GM23338 (cell line): Measurements from ENCODE around the gene GEMIN8. TPM values are rescaled to one million over a fixed set of nuclear protein-coding genes. Genes with fewer than 3 reads are reported as not detected.
A peak's percentile ranks its signal among the peaks of the same experiment; 100 is the strongest.

Experiments used
- ATAC-seq: fragments of 200-7000 bp; cut with Tn5 transposase; 3 replicates; pipeline ENCODE4 v1.9.1; 2020
- DNase-seq: peaks from one replicate; pipeline ENCODE4 v3.0.0-alpha.2; 2015; ENCODE audit warnings: low spot score
- H2AFZ ChIP-seq: fragments of 200-600 bp; sonication (generic); 2 replicates; pipeline ENCODE4 v1.8.0; 2016; ENCODE audit warnings: antibody characterized with exemption, mild to moderate bottlenecking, moderate library complexity
- H3F3A ChIP-seq: fragments of 200-600 bp; sonication (generic); replicated peaks from 2 replicates; pipeline ENCODE4 v1.8.0; 2017; ENCODE audit warnings: antibody characterized with exemption, mixed run types, low read depth
- H3K27ac ChIP-seq: fragments of 200-600 bp; sonication (generic); 2 replicates; pipeline ENCODE4 v1.6.1; 2016; ENCODE audit warnings: low read depth
- H3K27me3 ChIP-seq: fragments of 200-600 bp; sonication (generic); 2 replicates; pipeline ENCODE4 v1.8.0; 2016; ENCODE audit warnings: mild to moderate bottlenecking, mixed run types, moderate library complexity; ENCODE audit not compliant: insufficient read depth
- H3K36me3 ChIP-seq: fragments of 200-600 bp; sonication (generic); 2 replicates; pipeline ENCODE4 v1.8.0; 2016; ENCODE audit warnings: mild to moderate bottlenecking; ENCODE audit not compliant: insufficient read depth
- H3K4me1 ChIP-seq: fragments of 200-600 bp; sonication (generic); 2 replicates; pipeline ENCODE4 v1.8.0; 2016; ENCODE audit warnings: mild to moderate bottlenecking, moderate library complexity; ENCODE audit not compliant: insufficient read depth
- H3K4me2 ChIP-seq: fragments of 200-600 bp; sonication (generic); 2 replicates; pipeline ENCODE4 v1.7.1; 2017; ENCODE audit warnings: mixed run types
- H3K4me3 ChIP-seq: fragments of 200-600 bp; sonication (generic); 2 replicates; pipeline ENCODE4 v1.6.1; 2016; ENCODE audit warnings: mixed run types
- H3K79me2 ChIP-seq: fragments of 200-600 bp; sonication (generic); replicated peaks from 2 replicates; pipeline ENCODE4 v1.8.0; 2017; ENCODE audit warnings: mild to moderate bottlenecking; ENCODE audit not compliant: insufficient read depth
- H3K9me2 ChIP-seq: fragments of 200-600 bp; sonication (generic); 2 replicates; pipeline ENCODE4 v1.8.0; 2017; ENCODE audit not compliant: insufficient read depth
- H4K20me1 ChIP-seq: fragments of 200-600 bp; sonication (generic); replicated peaks from 2 replicates; pipeline ENCODE4 v1.8.0; 2017; ENCODE audit warnings: mild to moderate bottlenecking; ENCODE audit not compliant: insufficient read depth
- H3K27ac Mint-ChIP-seq: 2 replicates; pipeline ENCODE4 v1.8.0; 2020; ENCODE audit warnings: inconsistent platforms, mild to moderate bottlenecking, moderate library complexity, mixed read lengths
- H3K27me3 Mint-ChIP-seq: 3 replicates; pipeline ENCODE4 v1.8.0; 2022; ENCODE audit warnings: low read depth, mild to moderate bottlenecking, moderate library complexity, mixed read lengths, inconsistent platforms; ENCODE audit not compliant: insufficient read depth, poor library complexity
- H3K36me3 Mint-ChIP-seq: 3 replicates; pipeline ENCODE4 v1.8.0; 2021; ENCODE audit warnings: low read depth, mild to moderate bottlenecking, inconsistent platforms, moderate library complexity, mixed read lengths
- H3K4me1 Mint-ChIP-seq: 3 replicates; pipeline ENCODE4 v1.8.0; 2020; ENCODE audit warnings: mild to moderate bottlenecking, inconsistent platforms, mixed read lengths
- H3K4me3 Mint-ChIP-seq: 3 replicates; pipeline ENCODE4 v1.8.0; 2021; ENCODE audit warnings: moderate library complexity, mild to moderate bottlenecking, inconsistent platforms, mixed read lengths
- H3K9me3 Mint-ChIP-seq: 3 replicates; pipeline ENCODE4 v1.8.0; 2020; ENCODE audit warnings: moderate library complexity, mild to moderate bottlenecking, inconsistent platforms, mixed read lengths
- CREB1 ChIP-seq: fragments of 250-450 bp; sonication (Bioruptor Pico); IDR thresholded peaks from 2 replicates; pipeline ENCODE4 v1.5.0; 2020; ENCODE audit warnings: low read depth, mild to moderate bottlenecking, moderate library complexity
- EZH2 ChIP-seq: fragments of 200-600 bp; sonication (generic); IDR thresholded peaks from one replicate; pipeline ENCODE4 v1.8.0; 2017; ENCODE audit warnings: antibody characterized with exemption, mild to moderate bottlenecking, low read depth; ENCODE audit not compliant: unreplicated experiment
- EZH2phosphoT487 ChIP-seq: fragments of 200-600 bp; sonication (generic); IDR thresholded peaks from one replicate; pipeline ENCODE4 v1.8.1; 2018; ENCODE audit warnings: antibody characterized with exemption; ENCODE audit not compliant: unreplicated experiment
- JUNB ChIP-seq: IDR thresholded peaks from one replicate; pipeline ENCODE4 v1.6.1; 2016; ENCODE audit warnings: antibody characterized with exemption; ENCODE audit not compliant: unreplicated experiment
- NANOG ChIP-seq: IDR thresholded peaks from 2 replicates; pipeline ENCODE4 v1.6.1; 2016; ENCODE audit warnings: antibody characterized with exemption, borderline replicate concordance
- POLR2AphosphoS5 ChIP-seq: IDR thresholded peaks from 2 replicates; pipeline ENCODE4 v1.6.1; 2016; ENCODE audit warnings: antibody characterized with exemption, low read depth
- REST ChIP-seq: IDR thresholded peaks from one replicate; pipeline ENCODE4 v1.6.1; 2018; ENCODE audit warnings: antibody characterized with exemption; ENCODE audit not compliant: unreplicated experiment
- ZNF114 ChIP-seq: fragments of 250-450 bp; sonication (Bioruptor Pico); IDR thresholded peaks from 2 replicates; pipeline ENCODE4 v1.5.0; 2020; ENCODE audit warnings: mild to moderate bottlenecking, moderate library complexity
- ZNF331 ChIP-seq: fragments of 250-450 bp; sonication (Bioruptor Pico); IDR thresholded peaks from 2 replicates; pipeline ENCODE4 v1.5.0; 2020; ENCODE audit warnings: low read depth, mild to moderate bottlenecking, moderate library complexity
- ZNF462 ChIP-seq: fragments of 250-450 bp; sonication (Bioruptor Pico); IDR thresholded peaks from 2 replicates; pipeline ENCODE4 v1.5.0; 2020; ENCODE audit warnings: mild to moderate bottlenecking, moderate library complexity
- polyA plus RNA-seq: library from polyadenylated mRNA; unstranded; fragments of >200 nt; fragmentation: Nextera tagmentation; extraction: Ambion mirVana; gene quantifications from 2 replicates; pipeline ENCODE4 v1.2.1, GENCODE V29; 2016
- total RNA-seq: library from RNA; depleted of rRNA; stranded (reverse); fragments of >200 nt; shearing (Covaris generic); gene quantifications from 2 replicates; pipeline ENCODE4 v1.2.3, GENCODE V29; 2014
- TF ChIP-seq, protein P1 (sequence below): IDR thresholded peaks from 2 replicates; pipeline ENCODE4 v1.6.1; 2016; ENCODE audit warnings: antibody characterized with exemption

GEMIN8 gene
- total and polyA plus RNA-seq, 2 experiments from 2014 or later: 16.5 to 19.9 TPM

DNA sequence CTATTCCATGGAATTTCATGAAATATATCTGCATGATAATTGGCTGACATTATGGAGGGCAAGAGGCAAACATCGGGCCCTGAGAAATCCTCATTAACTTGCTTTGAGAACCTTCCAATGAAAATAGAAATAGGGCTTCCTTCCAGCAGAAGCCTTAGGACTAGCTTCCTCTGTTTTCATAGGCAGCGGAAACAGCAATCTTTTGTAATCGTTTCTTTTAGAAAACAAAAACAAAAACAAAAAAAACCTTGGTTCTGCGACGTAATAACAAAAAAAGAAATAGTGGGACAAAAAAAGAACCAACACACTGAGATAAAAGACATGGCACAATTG lies 62.9 kb downstream of the GEMIN8 start:
- Histone ChIP-seq H3K36me3 (no peaks in the 10 kb centered on the region), H3K9me2 (no peaks in the 10 kb centered on the region), H3K27me3 (no peaks in the 10 kb centered on the region), H3K4me2 (no peak overlapping the region), H3K79me2 (no peaks in the 10 kb centered on the region), H3K4me1 (peaks cover 12% of the 10 kb centered on the region), H3K4me3 (no peak overlapping the region), H3F3A (no peaks in the 10 kb centered on the region), H4K20me1 (no peaks in the 10 kb centered on the region), H3K27ac (no peak overlapping the region), H2AFZ (peak overlapping the region; percentile 69; the same call in 1 of the 2 replicates)
- Mint-ChIP-seq H3K27me3 (peaks cover 2% of the 10 kb centered on the region), H3K36me3 (no peaks in the 10 kb centered on the region), H3K4me1 (peaks cover 13% of the 10 kb centered on the region), H3K27ac (no peak overlapping the region), H3K4me3 (no peak overlapping the region), H3K9me3 (peaks cover 3% of the 10 kb centered on the region; the same call in 1 of the 3 replicates)
- ATAC-seq (no peak), DNase-seq (no peak)
- TF ChIP-seq REST: no peak
- TF ChIP-seq ZNF462 (CRISPR knock-in tag): no peak
- TF ChIP-seq CREB1 (CRISPR knock-in tag): no peak
- TF ChIP-seq NANOG: no peak
- TF ChIP-seq, protein P1, sequence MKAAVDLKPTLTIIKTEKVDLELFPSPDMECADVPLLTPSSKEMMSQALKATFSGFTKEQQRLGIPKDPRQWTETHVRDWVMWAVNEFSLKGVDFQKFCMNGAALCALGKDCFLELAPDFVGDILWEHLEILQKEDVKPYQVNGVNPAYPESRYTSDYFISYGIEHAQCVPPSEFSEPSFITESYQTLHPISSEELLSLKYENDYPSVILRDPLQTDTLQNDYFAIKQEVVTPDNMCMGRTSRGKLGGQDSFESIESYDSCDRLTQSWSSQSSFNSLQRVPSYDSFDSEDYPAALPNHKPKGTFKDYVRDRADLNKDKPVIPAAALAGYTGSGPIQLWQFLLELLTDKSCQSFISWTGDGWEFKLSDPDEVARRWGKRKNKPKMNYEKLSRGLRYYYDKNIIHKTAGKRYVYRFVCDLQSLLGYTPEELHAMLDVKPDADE: no peak
- no peak for TF ChIP-seq JUNB
- no peak for TF ChIP-seq EZH2
- no peak for TF ChIP-seq ZNF331
- no peak for TF ChIP-seq POLR2AphosphoS5
- TF ChIP-seq EZH2phosphoT487: no peak
- TF ChIP-seq ZNF114: no peak
